HEK293T (cell line): ENCODE results near the gene PERP.

Source experiments
- CTCF ChIA-PET: fragments of 350-600 bp; formaldehyde crosslinking; extraction: SDS; loops from one replicate; lab custom pipeline; 2021; ENCODE audit warnings: antibody characterized with exemption, inconsistent platforms; lab: Yijun Ruan, JAX
- POLR2A ChIA-PET: fragments of 350-600 bp; formaldehyde crosslinking; extraction: SDS; loops from one replicate; lab custom pipeline; 2020; ENCODE audit warnings: antibody characterized with exemption, inconsistent platforms; lab: Yijun Ruan, JAX
- DNase-seq: peaks from one replicate; pipeline ENCODE4 v3.0.0; 2012; ENCODE audit warnings: mixed read lengths; ENCODE audit errors: extremely low spot score
- ARNT ChIP-seq: fragments of 450-650 bp; IDR thresholded peaks from 2 replicates; pipeline ENCODE4 v1.6.1; 2017; ENCODE audit warnings: mild to moderate bottlenecking
- BHLHE40 ChIP-seq: fragments of 450-650 bp; IDR thresholded peaks from 2 replicates; pipeline ENCODE4 v1.6.1; 2016; ENCODE audit warnings: mild to moderate bottlenecking, moderate library complexity, borderline replicate concordance
- CTBP1 ChIP-seq: fragments of 450-650 bp; IDR thresholded peaks from 2 replicates; pipeline ENCODE4 v1.6.1; 2016; ENCODE audit warnings: borderline replicate concordance
- ELF4 ChIP-seq: fragments of 450-650 bp; IDR thresholded peaks from 2 replicates; pipeline ENCODE4 v1.6.1; 2017; ENCODE audit warnings: antibody characterized with exemption
- FOXA1 ChIP-seq: fragments of 450-650 bp; IDR thresholded peaks from 2 replicates; pipeline ENCODE4 v1.6.1; 2016; ENCODE audit warnings: mild to moderate bottlenecking
- FOXK2 ChIP-seq: fragments of 450-650 bp; IDR thresholded peaks from 2 replicates; pipeline ENCODE4 v1.6.1; 2016; ENCODE audit warnings: mild to moderate bottlenecking
- FOXM1 ChIP-seq: fragments of 450-650 bp; IDR thresholded peaks from 2 replicates; pipeline ENCODE4 v1.6.1; 2017; ENCODE audit warnings: mild to moderate bottlenecking, borderline replicate concordance
- HDGF ChIP-seq: fragments of 450-650 bp; IDR thresholded peaks from 2 replicates; pipeline ENCODE4 v1.6.1; 2017; ENCODE audit warnings: antibody characterized with exemption, borderline replicate concordance
- L3MBTL2 ChIP-seq: fragments of 450-650 bp; conservative IDR thresholded peaks from 2 replicates; pipeline ENCODE4 v1.6.1; 2016; ENCODE audit warnings: mild to moderate bottlenecking
- LEF1 ChIP-seq: fragments of 450-650 bp; IDR thresholded peaks from 2 replicates; pipeline ENCODE4 v1.6.1; 2017; ENCODE audit warnings: mild to moderate bottlenecking, borderline replicate concordance
- NFRKB ChIP-seq: fragments of 450-650 bp; IDR thresholded peaks from 2 replicates; pipeline ENCODE4 v1.6.1; 2016; ENCODE audit warnings: mild to moderate bottlenecking, moderate library complexity
- SP1 ChIP-seq: fragments of 450-650 bp; IDR thresholded peaks from 2 replicates; pipeline ENCODE4 v1.6.1; 2017
- SUZ12 ChIP-seq: fragments of 450-650 bp; IDR thresholded peaks from 2 replicates; pipeline ENCODE4 v1.6.1; 2016; ENCODE audit warnings: mild to moderate bottlenecking
- TARDBP ChIP-seq: fragments of 450-650 bp; IDR thresholded peaks from 2 replicates; pipeline ENCODE4 v1.6.1; 2016
- ZNF384 ChIP-seq: fragments of 450-650 bp; IDR thresholded peaks from 2 replicates; pipeline ENCODE4 v1.6.1; 2016
- TF ChIP-seq, protein P1 (sequence below): fragments of 450-650 bp; IDR thresholded peaks from 2 replicates; pipeline ENCODE4 v1.6.1; 2016

The PERP gene

GRCh38 chr6:138099832-138100231 is 7.4 kb downstream of the PERP start:
- DNase-seq = no peak
- TF ChIP-seq CTBP1 (no peak), L3MBTL2 (no peak), HDGF (no peak), ZNF384 (no peak), NFRKB (no peak), LEF1 (no peak), SUZ12 (no peak), FOXA1 (no peak), FOXK2 (no peak), ELF4 (no peak), FOXM1 (no peak), BHLHE40 (no peak)
- TF ChIP-seq, protein P1, sequence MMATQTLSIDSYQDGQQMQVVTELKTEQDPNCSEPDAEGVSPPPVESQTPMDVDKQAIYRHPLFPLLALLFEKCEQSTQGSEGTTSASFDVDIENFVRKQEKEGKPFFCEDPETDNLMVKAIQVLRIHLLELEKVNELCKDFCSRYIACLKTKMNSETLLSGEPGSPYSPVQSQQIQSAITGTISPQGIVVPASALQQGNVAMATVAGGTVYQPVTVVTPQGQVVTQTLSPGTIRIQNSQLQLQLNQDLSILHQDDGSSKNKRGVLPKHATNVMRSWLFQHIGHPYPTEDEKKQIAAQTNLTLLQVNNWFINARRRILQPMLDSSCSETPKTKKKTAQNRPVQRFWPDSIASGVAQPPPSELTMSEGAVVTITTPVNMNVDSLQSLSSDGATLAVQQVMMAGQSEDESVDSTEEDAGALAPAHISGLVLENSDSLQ = no peak
- ChIA-PET CTCF (interaction anchor here (1.0 kb wide), 1 partner anchor 95 kb away, joined by 5 read pairs; no protein-coding TSS in a partner anchor), POLR2A (no interaction called here)

GRCh38 chr6:138098306-138098705 is 8.9 kb downstream of the PERP start:
- CTCF ChIA-PET = interaction anchor here (1.1 kb wide), 1 partner anchor 10 kb away, joined by 3 read pairs; no protein-coding TSS in a partner anchor
- DNase-seq = no peak
- TF ChIP-seq ELF4 = no peak
- no peak for TF ChIP-seq L3MBTL2
- TF ChIP-seq TARDBP = no peak
- no peak for TF ChIP-seq FOXK2
- TF ChIP-seq HDGF = no peak
- no peak for TF ChIP-seq ZNF384
- TF ChIP-seq BHLHE40 = no peak
- TF ChIP-seq NFRKB = no peak
- TF ChIP-seq CTBP1 = no peak
- no peak for TF ChIP-seq FOXA1
- TF ChIP-seq ARNT = no peak
- no peak for TF ChIP-seq SUZ12
- TF ChIP-seq FOXM1 = no peak
- TF ChIP-seq SP1 = no peak
- TF ChIP-seq, protein P1 = no peak
- no peak for TF ChIP-seq LEF1
- POLR2A ChIA-PET = no interaction called here

GRCh38 chr6:138094260-138094659 is 13.0 kb downstream of the PERP start:
- TF ChIP-seq SP1 (no peak), NFRKB (no peak), ARNT (no peak), TARDBP (no peak), BHLHE40 (no peak), FOXK2 (no peak), CTBP1 (no peak), HDGF (no peak), SUZ12 (no peak), FOXM1 (no peak), ELF4 (no peak), ZNF384 (no peak), L3MBTL2 (no peak), FOXA1 (no peak), LEF1 (no peak)
- TF ChIP-seq, protein P1 = no peak
- ChIA-PET POLR2A (no interaction called here), CTCF (no interaction called here)
- DNase-seq = no peak

GRCh38 chr6:138093632-138094031 is 13.6 kb downstream of the PERP start:
- CTCF ChIA-PET = no interaction called here
- TF ChIP-seq ARNT (no peak), FOXM1 (no peak), FOXA1 (no peak), SP1 (no peak), LEF1 (no peak), CTBP1 (no peak), FOXK2 (no peak), ELF4 (no peak)
- TF ChIP-seq, protein P1 = no peak
- POLR2A ChIA-PET = no interaction called here
- DNase-seq = no peak

GRCh38 chr6:138092686-138093085 is 14.5 kb downstream of the PERP start:
- ChIA-PET CTCF (no interaction called here), POLR2A (no interaction called here)
- TF ChIP-seq HDGF (no peak), SUZ12 (no peak), FOXA1 (no peak), CTBP1 (no peak), TARDBP (no peak), SP1 (no peak)
- DNase-seq = no peak
